CD14-positive monocyte (primary cell): ENCODE results near the gene STMP1. TPM values are rescaled to one million over a fixed set of nuclear protein-coding genes. Genes with fewer than 3 reads are reported as not detected.

Source experiments
- DNase-seq, 3 donors: peaks; one replicate each; pipeline ENCODE4 v3.0.0-alpha.2; 2011 to 2022
- H2AFZ ChIP-seq: 2 replicates; pipeline ENCODE4 v1.6.0; 2012; ENCODE audit warnings: mild to moderate bottlenecking, low read depth, low read length, inconsistent platforms; ENCODE audit not compliant: insufficient read depth, poor library complexity, severe bottlenecking
- H3K27ac ChIP-seq, 2 donors: 1 replicate in 1 of 2; 2 replicates in 1 of 2; pipeline ENCODE4 v1.5.1; 2012 to 2013; ENCODE audit warnings: low read length in 2 of 2, control low read depth in 1 of 2, inconsistent platforms in 1 of 2, low read depth in 1 of 2, mild to moderate bottlenecking in 1 of 2
- H3K27me3 ChIP-seq, 2 donors: one replicate each; pipeline versions ENCODE4 v1.6.0 to v1.6.1; 2011 to 2013; ENCODE audit warnings: low read length in 2 of 2; ENCODE audit not compliant: control insufficient read depth in 2 of 2, insufficient read depth in 2 of 2
- H3K36me3 ChIP-seq, 2 donors: replicated peaks in 1 of 2; 1 replicate in 1 of 2; 2 replicates in 1 of 2; pipeline versions ENCODE4 v1.5.1 to v1.6.1; 2012 to 2013; ENCODE audit warnings: low read length in 2 of 2, control low read depth in 1 of 2, inconsistent platforms in 1 of 2, mild to moderate bottlenecking in 1 of 2; ENCODE audit not compliant: insufficient read depth in 2 of 2, control insufficient read depth in 1 of 2
- H3K4me1 ChIP-seq, 2 donors: 1 replicate in 1 of 2; 2 replicates in 1 of 2; pipeline versions ENCODE4 v1.5.1 to v1.6.1; 2012 to 2013; ENCODE audit warnings: low read length in 2 of 2, control low read depth in 1 of 2, inconsistent platforms in 1 of 2, mild to moderate bottlenecking in 1 of 2, moderate library complexity in 1 of 2; ENCODE audit not compliant: insufficient read depth in 2 of 2, control insufficient read depth in 1 of 2
- H3K4me2 ChIP-seq: replicated peaks from 2 replicates; pipeline ENCODE3; 2012; ENCODE audit warnings: low read length, moderate library complexity, mild to moderate bottlenecking; ENCODE audit not compliant: poor library complexity, severe bottlenecking; ENCODE audit errors: extremely low read depth
- H3K4me3 ChIP-seq, 3 experiments: fragments of 200-600 bp in 1 of 3; sonication (generic) in 1 of 3; replicated peaks in 1 of 3; 1 replicate in 2 of 3; 2 replicates in 1 of 3; pipeline ENCODE4 v1.5.1; 2011 to 2013; ENCODE audit warnings: low read length in 3 of 3, mild to moderate bottlenecking in 3 of 3, control low read depth in 2 of 3, low read depth in 2 of 3, inconsistent platforms in 1 of 3, moderate library complexity in 1 of 3
- H3K79me2 ChIP-seq: 2 replicates; pipeline ENCODE4 v1.6.0; 2012; ENCODE audit warnings: mild to moderate bottlenecking, control low read depth, inconsistent platforms, low read length, moderate library complexity; ENCODE audit not compliant: insufficient read depth
- H3K9ac ChIP-seq: 2 replicates; pipeline ENCODE4 v1.6.0; 2017; ENCODE audit warnings: low read length, mild to moderate bottlenecking; ENCODE audit not compliant: insufficient read depth, poor library complexity, severe bottlenecking
- H3K9me3 ChIP-seq, 2 donors: replicated peaks in 1 of 2; 1 replicate in 1 of 2; 2 replicates in 1 of 2; pipeline versions ENCODE4 v1.5.1 to v1.6.1; 2012 to 2013; ENCODE audit warnings: low read length in 2 of 2, control low read depth in 1 of 2; ENCODE audit not compliant: control insufficient read depth in 1 of 2, insufficient read depth in 1 of 2
- H4K20me1 ChIP-seq: 2 replicates; pipeline ENCODE4 v1.6.0; 2012; ENCODE audit warnings: mild to moderate bottlenecking, low read length, control low read depth, moderate library complexity; ENCODE audit not compliant: insufficient read depth
- H3K27ac Mint-ChIP-seq, 7 donors: one replicate each; pipeline ENCODE4 v1.8.0; 2020; ENCODE audit warnings: mild to moderate bottlenecking in 7 of 7, mixed read lengths in 7 of 7, moderate library complexity in 6 of 7, inconsistent platforms in 2 of 7
- H3K27me3 Mint-ChIP-seq, 3 donors: one replicate each; pipeline ENCODE4 v1.8.0; 2021 to 2022; ENCODE audit warnings: low read depth in 3 of 3, mild to moderate bottlenecking in 3 of 3, mixed read lengths in 3 of 3, moderate library complexity in 3 of 3, inconsistent platforms in 1 of 3
- H3K36me3 Mint-ChIP-seq, 2 donors: one replicate each; pipeline ENCODE4 v1.8.0; 2020; ENCODE audit warnings: mixed read lengths in 2 of 2, inconsistent platforms in 1 of 2, mild to moderate bottlenecking in 1 of 2
- H3K4me1 Mint-ChIP-seq: one replicate; pipeline ENCODE4 v1.8.0; 2020; ENCODE audit warnings: mild to moderate bottlenecking, mixed read lengths
- H3K4me3 Mint-ChIP-seq, 2 donors: one replicate each; pipeline ENCODE4 v1.8.0; 2020; ENCODE audit warnings: mild to moderate bottlenecking in 2 of 2, mixed read lengths in 2 of 2, moderate library complexity in 1 of 2
- H3K9me3 Mint-ChIP-seq, 7 donors: one replicate each; pipeline ENCODE4 v1.8.0; 2020 to 2022; ENCODE audit warnings: mixed read lengths in 7 of 7, mild to moderate bottlenecking in 6 of 7, moderate library complexity in 6 of 7, inconsistent platforms in 2 of 7
- WGBS: methylation state at CpG from one replicate; pipeline ENCODE4 v1.1.5; 2013; ENCODE audit warnings: missing lambda C conversion rate; ENCODE audit not compliant: insufficient coverage; 5-methylcytosine and 5-hydroxymethylcytosine counted together
- intact Hi-C, 2 donors: fragments of 100-400 bp; cut with micrococcal nuclease; formaldehyde crosslinking; loops; one replicate each; pipeline versions ENCODE4 v1.15.0 to v1.15.1; 2023
- polyA plus RNA-seq, 3 donors: library from polyadenylated mRNA; depleted of rRNA in 1 of 3; unstranded in 2 of 3; stranded (reverse) in 1 of 3; fragments of 300-500 nt in 2 of 3; fragments of >200 nt in 1 of 3; fragmentation: Illumina TruSeq in 2 of 3; gene quantifications; 1 replicate in 2 of 3; 2 replicates in 1 of 3; pipeline ENCODE4 v1.2.3, GENCODE V29; 2012 to 2021
- TF ChIP-seq, protein P1 (sequence below): fragments of 200-600 bp; IDR thresholded peaks from one replicate; pipeline ENCODE4 v1.8.0; 2022; ENCODE audit warnings: antibody characterized with exemption, mild to moderate bottlenecking

STMP1 gene
- polyA plus RNA-seq, 3 donors = 20.4 to 108 (median 88.8) TPM

GRCh38 chr7:135659159-135659846 lies 3.0 kb upstream of the STMP1 start:
- no CpG with 5 or more reads among the region's 9 CpGs for WGBS
- peak overlapping the region in 1 of 2 donors; percentile 78 for H3K4me3 Mint-ChIP-seq
- Histone ChIP-seq H3K9me3 (no peaks in the 10 kb centered on the region), H3K27me3 (no peaks in the 10 kb centered on the region), H3K4me2 (peak overlapping the region; percentile 31), H3K36me3 (no peaks in the 10 kb centered on the region), H3K4me1 (peaks cover 27 to 33% of the 10 kb centered on the region in 2 donors), H3K4me3 (peak overlapping the region in 1 of 3 experiments; percentile 14), H3K9ac (no peak overlapping the region), H4K20me1 (no peaks in the 10 kb centered on the region), H3K27ac (peak overlapping the region in 1 of 2 donors; percentile 25), H3K79me2 (peaks cover 20% of the 10 kb centered on the region), H2AFZ (peak overlapping the region; percentile 29)
- H3K36me3 Mint-ChIP-seq = peaks cover 0 to under 1% of the 10 kb centered on the region in 2 donors
- peaks cover 32% of the 10 kb centered on the region for H3K4me1 Mint-ChIP-seq
- DNase-seq = peak; percentile 44 to 62 (median 52)
- intact Hi-C loops = no loop called here
- TF ChIP-seq, protein P1, sequence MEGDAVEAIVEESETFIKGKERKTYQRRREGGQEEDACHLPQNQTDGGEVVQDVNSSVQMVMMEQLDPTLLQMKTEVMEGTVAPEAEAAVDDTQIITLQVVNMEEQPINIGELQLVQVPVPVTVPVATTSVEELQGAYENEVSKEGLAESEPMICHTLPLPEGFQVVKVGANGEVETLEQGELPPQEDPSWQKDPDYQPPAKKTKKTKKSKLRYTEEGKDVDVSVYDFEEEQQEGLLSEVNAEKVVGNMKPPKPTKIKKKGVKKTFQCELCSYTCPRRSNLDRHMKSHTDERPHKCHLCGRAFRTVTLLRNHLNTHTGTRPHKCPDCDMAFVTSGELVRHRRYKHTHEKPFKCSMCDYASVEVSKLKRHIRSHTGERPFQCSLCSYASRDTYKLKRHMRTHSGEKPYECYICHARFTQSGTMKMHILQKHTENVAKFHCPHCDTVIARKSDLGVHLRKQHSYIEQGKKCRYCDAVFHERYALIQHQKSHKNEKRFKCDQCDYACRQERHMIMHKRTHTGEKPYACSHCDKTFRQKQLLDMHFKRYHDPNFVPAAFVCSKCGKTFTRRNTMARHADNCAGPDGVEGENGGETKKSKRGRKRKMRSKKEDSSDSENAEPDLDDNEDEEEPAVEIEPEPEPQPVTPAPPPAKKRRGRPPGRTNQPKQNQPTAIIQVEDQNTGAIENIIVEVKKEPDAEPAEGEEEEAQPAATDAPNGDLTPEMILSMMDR = no peak
- H3K9me3 Mint-ChIP-seq = peaks cover 0 to 2% (median 0%) of the 10 kb centered on the region in 7 donors
- H3K27me3 Mint-ChIP-seq = no peaks in the 10 kb centered on the region
- peak overlapping the region in 6 of 7 donors; percentile 41 to 81 (median 69) for H3K27ac Mint-ChIP-seq

GRCh38 chr7:135661311-135662122 lies 797 bp upstream of the STMP1 start:
- TF ChIP-seq, protein P1 = no peak
- H4K20me1 ChIP-seq = peaks cover 4% of the 10 kb centered on the region
- peak overlapping the region; percentile 90 for H3K4me2 ChIP-seq
- H3K9ac ChIP-seq = peak overlapping the region; percentile 88
- H3K27me3 ChIP-seq = no peaks in the 10 kb centered on the region
- H3K79me2 ChIP-seq = peaks cover 42% of the 10 kb centered on the region
- H2AFZ ChIP-seq = peak overlapping the region; percentile 97
- H3K4me3 Mint-ChIP-seq = peak overlapping the region; percentile 87 to 95
- WGBS = 30% methylated on average over 14 of the region's 14 CpGs
- H3K4me1 ChIP-seq = peaks cover 34 to 38% of the 10 kb centered on the region in 2 donors
- H3K9me3 ChIP-seq = no peaks in the 10 kb centered on the region
- DNase-seq = peak in 1 of 3 donors; percentile 10
- intact Hi-C loops = loop anchor here (5.0 to 10.0 kb wide), 6 partner anchors 147 to 1017 kb away; partner anchors contain the start of genes BPGM (in 1 of the 2), CNOT4 (in 1 of the 2) and MTPN (in 1 of the 2)
- peaks cover 0 to 2% (median 0%) of the 10 kb centered on the region in 7 donors for H3K9me3 Mint-ChIP-seq
- H3K4me3 ChIP-seq = peak overlapping the region; percentile 64 to 92 (median 69)
- H3K36me3 ChIP-seq = no peaks in the 10 kb centered on the region
- peak overlapping the region in 5 of 7 donors; percentile 6 to 96 (median 78) for H3K27ac Mint-ChIP-seq
- peaks cover 4 to 6% of the 10 kb centered on the region in 2 donors for H3K36me3 Mint-ChIP-seq
- no peaks in the 10 kb centered on the region for H3K27me3 Mint-ChIP-seq
- peaks cover 45% of the 10 kb centered on the region for H3K4me1 Mint-ChIP-seq
- peak overlapping the region; percentile 49 to 93 for H3K27ac ChIP-seq
